Ectodermal cell (in vitro differentiated cells): ENCODE measurements around the gene CTSG. TPM values are rescaled to one million over a fixed set of nuclear protein-coding genes. Genes with fewer than 3 reads are reported as not detected.

Experiments
- H3K27ac ChIP-seq: 2 replicates; pipeline ENCODE4 v1.7.0; 2013; ENCODE audit warnings: mild to moderate bottlenecking, low read depth, low read length; ENCODE audit not compliant: insufficient read depth, poor library complexity, severe bottlenecking
- H3K27me3 ChIP-seq: 2 replicates; pipeline ENCODE4 v1.7.0; 2013; ENCODE audit warnings: mild to moderate bottlenecking, low read length; ENCODE audit not compliant: insufficient read depth, control insufficient read depth, poor library complexity, severe bottlenecking
- H3K36me3 ChIP-seq: one replicate; pipeline ENCODE4 v1.7.0; 2013; ENCODE audit warnings: low read length; ENCODE audit not compliant: control insufficient read depth, insufficient read depth
- H3K4me1 ChIP-seq: one replicate; pipeline ENCODE4 v1.7.0; 2013; ENCODE audit warnings: low read length; ENCODE audit not compliant: control insufficient read depth, insufficient read depth
- H3K4me3 ChIP-seq: 2 replicates; pipeline ENCODE4 v1.7.0; 2013; ENCODE audit warnings: low read depth, low read length, control low read depth; ENCODE audit not compliant: insufficient read depth
- H3K9me3 ChIP-seq: 2 replicates; pipeline ENCODE4 v1.7.0; 2013; ENCODE audit warnings: mild to moderate bottlenecking, low read length, moderate library complexity; ENCODE audit not compliant: control insufficient read depth
- WGBS, 2 experiments: methylation state at CpG; one replicate each; pipeline ENCODE4 v1.1.7; 2013; ENCODE audit warnings: missing lambda C conversion rate in 2 of 2; 5-methylcytosine and 5-hydroxymethylcytosine counted together
- polyA plus RNA-seq, 4 experiments: library from polyadenylated mRNA; stranded (reverse); fragments of 50-300 nt; gene quantifications; one replicate each; pipeline ENCODE4 v1.2.3, GENCODE V29; 2013

The CTSG gene
- polyA plus RNA-seq (2013, experiment 1 of 4): not detected
- polyA plus RNA-seq (2013, experiment 2 of 4): not detected
- polyA plus RNA-seq (2013, experiment 3 of 4): not detected
- not detected for polyA plus RNA-seq (2013, experiment 4 of 4)

GRCh38 chr14:24576182-24576581 is at the start of gene CTSG:
Gene CTSG, minus strand, starts transcription at chr14:24576250. Its CDS starts 27 bp downstream, at chr14:24576223.
- Histone ChIP-seq H3K27me3 (no peaks in the 10 kb centered on the region), H3K4me1 (no peaks in the 10 kb centered on the region), H3K27ac (no peak within 1 kb of the TSS), H3K9me3 (no peaks in the 10 kb centered on the region), H3K36me3 (no peaks in the 10 kb centered on the region), H3K4me3 (no peak within 1 kb of the TSS)
- 98 to 100% methylated on average over 3 of the region's 3 CpGs for WGBS, 2 experiments

- Histone ChIP-seq H3K9me3 (no peaks in the 10 kb centered on the region), H3K4me1 (peaks cover under 1% of the 10 kb centered on the region), H3K27me3 (no peaks in the 10 kb centered on the region), H3K36me3 (no peaks in the 10 kb centered on the region), H3K4me3 (no peak overlapping the region), H3K27ac (no peak overlapping the region)
- WGBS, 2 experiments: 94 to 95% methylated on average over 2 of the region's 2 CpGs
These were observed 37.7 kb upstream of the CTSG start for GRCh38 chr14:24613747-24614146.

- H3K36me3 ChIP-seq: no peaks in the 10 kb centered on the region
- H3K4me1 ChIP-seq: peaks cover 6% of the 10 kb centered on the region
- H3K27me3 ChIP-seq: no peaks in the 10 kb centered on the region
- no peak overlapping the region for H3K4me3 ChIP-seq
- WGBS, 2 experiments: 56 to 64% methylated on average over 1 of the region's 1 CpG
- H3K27ac ChIP-seq: no peak overlapping the region
- no peaks in the 10 kb centered on the region for H3K9me3 ChIP-seq
These were observed 37.2 kb upstream of the CTSG start for GRCh38 chr14:24613241-24613640.

- Histone ChIP-seq H3K4me3 (no peak overlapping the region), H3K4me1 (peaks cover 9% of the 10 kb centered on the region), H3K27ac (no peak overlapping the region), H3K9me3 (no peaks in the 10 kb centered on the region), H3K27me3 (no peaks in the 10 kb centered on the region), H3K36me3 (no peaks in the 10 kb centered on the region)
These were observed 36.1 kb upstream of the CTSG start for GRCh38 chr14:24612196-24612595.

- Histone ChIP-seq H3K4me3 (no peak within 1 kb of the TSS), H3K36me3 (no peaks in the 10 kb centered on the region), H3K27me3 (no peaks in the 10 kb centered on the region), H3K9me3 (no peaks in the 10 kb centered on the region), H3K4me1 (peaks cover 9% of the 10 kb centered on the region), H3K27ac (no peak within 1 kb of the TSS)
- WGBS, 2 experiments: 90 to 94% methylated on average over 2 of the region's 2 CpGs
These were observed 33.8 kb upstream of the CTSG start, which contains the start of gene GZMH for GRCh38 chr14:24609655-24610344. Gene GZMH, minus strand, starts transcription at chr14:24609685. Its CDS starts 72 bp downstream, at chr14:24609613.

- Histone ChIP-seq H3K36me3 (no peaks in the 10 kb centered on the region), H3K4me1 (peaks cover 9% of the 10 kb centered on the region), H3K9me3 (no peaks in the 10 kb centered on the region), H3K27ac (no peak overlapping the region), H3K4me3 (no peak overlapping the region), H3K27me3 (no peaks in the 10 kb centered on the region)
- 72 to 76% methylated on average over 8 of the region's 8 CpGs for WGBS, 2 experiments
These were observed 31.8 kb upstream of the CTSG start for GRCh38 chr14:24607635-24608514.

- Histone ChIP-seq H3K36me3 (no peaks in the 10 kb centered on the region), H3K4me3 (no peak overlapping the region), H3K27me3 (no peaks in the 10 kb centered on the region), H3K27ac (no peak overlapping the region), H3K4me1 (peaks cover 9% of the 10 kb centered on the region), H3K9me3 (no peaks in the 10 kb centered on the region)
- WGBS, 2 experiments: 92 to 94% methylated on average over 4 of the region's 4 CpGs
These were observed 31.0 kb upstream of the CTSG start for GRCh38 chr14:24607081-24607480.

- no peaks in the 10 kb centered on the region for H3K36me3 ChIP-seq
- H3K4me3 ChIP-seq: no peak overlapping the region
- no peak overlapping the region for H3K27ac ChIP-seq
- H3K27me3 ChIP-seq: no peaks in the 10 kb centered on the region
- H3K4me1 ChIP-seq: peaks cover 9% of the 10 kb centered on the region
- WGBS, 2 experiments: 95% methylated on average over 2 to 3 of the region's 3 CpGs
- H3K9me3 ChIP-seq: no peaks in the 10 kb centered on the region
These were observed 30.2 kb upstream of the CTSG start for GRCh38 chr14:24606297-24606696.

- WGBS, 2 experiments: 81 to 84% methylated on average over 3 of the region's 3 CpGs
- peaks cover 9% of the 10 kb centered on the region for H3K4me1 ChIP-seq
- no peak overlapping the region for H3K4me3 ChIP-seq
- H3K27ac ChIP-seq: no peak overlapping the region
- no peaks in the 10 kb centered on the region for H3K36me3 ChIP-seq
- no peaks in the 10 kb centered on the region for H3K9me3 ChIP-seq
- H3K27me3 ChIP-seq: no peaks in the 10 kb centered on the region
These were observed 29.6 kb upstream of the CTSG start for GRCh38 chr14:24605435-24606190.

GRCh38 chr14:24597403-24597802 is 21.4 kb upstream of the CTSG start:
- no peaks in the 10 kb centered on the region for H3K36me3 ChIP-seq
- no peaks in the 10 kb centered on the region for H3K27me3 ChIP-seq
- no peaks in the 10 kb centered on the region for H3K4me1 ChIP-seq
- no peaks in the 10 kb centered on the region for H3K9me3 ChIP-seq
- no peak overlapping the region for H3K4me3 ChIP-seq
- no peak overlapping the region for H3K27ac ChIP-seq
